Spinal cord (tissue), 10 donors: Measurements from ENCODE around the gene MALT1. TPM values are rescaled to one million over a fixed set of nuclear protein-coding genes. Genes with fewer than 3 reads are reported as not detected.
"Not testable (repeated sequence)": the region's sequence is repeated elsewhere in the genome, so short reads cannot be mapped to it uniquely, and the experiment has no call there.

Experiments used
- DNase-seq, 6 donors: peaks; one replicate each; pipeline versions ENCODE4 v3.0.0 to v3.0.0-alpha.2; 2013 to 2015; ENCODE audit warnings: low spot score in 6 of 6, low read depth in 4 of 6
- H3K27ac ChIP-seq: one replicate; pipeline ENCODE4 v1.5.1; 2013; ENCODE audit warnings: low read depth, low read length, control low read depth
- H3K27me3 ChIP-seq: one replicate; pipeline ENCODE4 v1.6.1; 2013; ENCODE audit warnings: low read length; ENCODE audit not compliant: control insufficient read depth, insufficient read depth
- H3K36me3 ChIP-seq: one replicate; pipeline ENCODE4 v1.6.1; 2013; ENCODE audit warnings: low read length; ENCODE audit not compliant: control insufficient read depth, insufficient read depth
- H3K4me1 ChIP-seq: one replicate; pipeline ENCODE4 v1.6.1; 2013; ENCODE audit warnings: low read length; ENCODE audit not compliant: control insufficient read depth, insufficient read depth
- H3K4me3 ChIP-seq: one replicate; pipeline ENCODE4 v1.5.1; 2013; ENCODE audit warnings: low read depth, low read length, control low read depth
- H3K9me3 ChIP-seq: one replicate; pipeline ENCODE4 v1.6.1; 2013; ENCODE audit warnings: low read length; ENCODE audit not compliant: control insufficient read depth, insufficient read depth
- WGBS: methylation state at CpG from one replicate; pipeline ENCODE4 v1.1.5; 2013; ENCODE audit warnings: missing lambda C conversion rate; ENCODE audit not compliant: insufficient coverage; 5-methylcytosine and 5-hydroxymethylcytosine counted together
- polyA plus RNA-seq, 2 donors: library from polyadenylated mRNA; unstranded; fragments of 120-200 nt; gene quantifications; one replicate each; pipeline ENCODE4 v1.2.1, GENCODE V29; 2013; ENCODE audit not compliant: insufficient read length in 2 of 2
- total RNA-seq, 2 donors: library from RNA; depleted of rRNA in 1 of 2; stranded (reverse); fragments of 120-200 nt in 1 of 2; fragments of >200 nt in 1 of 2; gene quantifications; one replicate each; pipeline versions ENCODE4 v1.2.3 to v1.2.4, GENCODE V29; 2013 to 2014
- donor health status: healthy.

The MALT1 gene
- total and polyA plus RNA-seq, 4 donors, result 17.1 to 32.0 (median 23.3) TPM

DNA sequence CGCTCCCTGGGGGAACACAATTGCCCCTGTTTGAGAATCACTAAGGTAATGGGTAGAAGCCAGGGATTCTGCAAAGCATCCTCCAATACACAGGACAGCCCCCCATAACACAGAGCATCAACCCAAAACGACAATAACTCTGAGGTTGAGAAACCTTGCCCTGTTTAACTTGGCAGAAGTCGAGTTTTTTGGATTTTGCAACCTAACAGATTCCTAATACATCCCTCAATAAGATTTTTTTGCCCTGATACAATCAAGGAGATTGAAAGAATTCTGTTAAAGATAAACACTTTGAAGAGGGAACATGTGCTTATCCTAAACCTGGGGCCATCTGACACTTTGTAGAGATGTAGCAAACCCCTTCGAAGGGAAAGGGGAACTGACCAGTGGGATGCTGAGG lies 100.9 kb downstream of the MALT1 start:
- no peak for DNase-seq
- no peaks in the 10 kb centered on the region for H3K36me3 ChIP-seq
- H3K4me3 ChIP-seq, result no peak overlapping the region
- H3K4me1 ChIP-seq, result peaks cover 25% of the 10 kb centered on the region
- H3K27me3 ChIP-seq, result no peaks in the 10 kb centered on the region
- H3K27ac ChIP-seq, result no peak overlapping the region
- no peaks in the 10 kb centered on the region for H3K9me3 ChIP-seq
- WGBS, result 75% methylated on average over 1 of the region's 4 CpGs

DNA sequence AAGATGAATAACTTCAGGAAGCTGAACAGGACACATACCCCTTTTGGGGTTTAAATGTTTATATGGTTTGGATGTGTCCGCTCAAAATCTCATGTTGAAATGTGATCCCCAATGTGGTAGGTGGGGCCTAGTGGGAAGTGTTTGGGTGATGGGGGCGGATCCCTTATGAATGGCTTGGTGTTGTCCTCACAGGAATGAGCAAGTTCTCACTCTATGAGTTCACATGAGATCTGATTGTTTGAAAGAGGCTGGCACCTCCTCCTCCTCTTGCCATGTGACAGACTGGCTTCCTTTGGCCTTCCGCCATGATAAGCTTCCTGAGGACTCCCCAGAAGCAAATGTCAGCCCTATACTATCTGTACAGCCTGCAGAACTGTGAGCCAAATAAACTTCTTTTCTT lies 104.8 kb downstream of the MALT1 start:
- Histone ChIP-seq H3K9me3 (no peaks in the 10 kb centered on the region), H3K4me1 (no peaks in the 10 kb centered on the region), H3K36me3 (no peaks in the 10 kb centered on the region), H3K27me3 (no peaks in the 10 kb centered on the region), H3K4me3 (no peak overlapping the region), H3K27ac (no peak overlapping the region)
- 100% methylated on average over 2 of the region's 3 CpGs for WGBS
- no peak for DNase-seq

DNA sequence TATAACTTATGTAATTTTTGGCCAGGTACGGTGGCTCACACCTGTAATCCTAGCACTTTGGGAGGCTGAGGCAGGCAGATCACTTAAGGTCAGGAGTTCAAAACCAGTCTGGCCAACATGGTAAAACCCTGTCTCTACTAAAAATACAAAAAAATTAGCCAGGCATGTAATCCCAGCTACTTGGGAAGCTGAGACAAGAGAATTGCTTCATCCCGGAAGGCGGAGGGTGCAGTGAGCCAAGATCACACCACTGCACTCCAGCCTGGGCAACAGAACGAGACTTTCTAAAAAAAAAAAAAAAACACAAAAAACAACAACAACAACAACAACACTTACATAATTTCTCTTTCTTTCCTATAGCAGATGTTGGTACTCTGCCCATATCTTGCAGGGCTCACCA lies 105.3 kb downstream of the MALT1 start:
- not testable (repeated sequence) for H3K27me3 ChIP-seq, H3K9me3 ChIP-seq, H3K27ac ChIP-seq, H3K36me3 ChIP-seq, H3K4me1 ChIP-seq, H3K4me3 ChIP-seq, DNase-seq
- no CpG with 5 or more reads among the region's 4 CpGs for WGBS

DNA sequence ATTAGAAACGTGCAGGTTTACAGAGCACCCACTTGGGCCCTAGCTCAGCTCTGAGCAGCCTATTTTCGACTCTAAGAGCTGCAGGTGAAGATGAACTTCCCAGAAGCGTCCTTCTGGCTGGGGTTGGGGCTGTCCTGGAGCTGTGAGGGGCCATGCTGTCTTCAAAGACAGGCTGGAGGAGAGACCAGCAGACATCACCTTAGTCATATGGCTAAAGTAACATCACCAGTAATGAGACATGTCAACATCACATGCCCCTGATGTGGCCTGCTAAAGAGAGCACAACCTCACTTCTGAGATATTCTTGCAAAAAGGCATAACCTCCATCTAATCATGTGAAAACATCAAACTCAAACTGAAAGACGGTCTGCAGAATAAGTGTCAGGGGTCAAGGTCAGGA lies 106.2 kb downstream of the MALT1 start:
- Histone ChIP-seq H3K4me3 (no peak overlapping the region), H3K9me3 (no peaks in the 10 kb centered on the region), H3K36me3 (no peaks in the 10 kb centered on the region), H3K27me3 (no peaks in the 10 kb centered on the region), H3K27ac (no peak overlapping the region), H3K4me1 (no peaks in the 10 kb centered on the region)
- no peak for DNase-seq
- WGBS, result 94% methylated on average over 2 of the region's 4 CpGs

DNA sequence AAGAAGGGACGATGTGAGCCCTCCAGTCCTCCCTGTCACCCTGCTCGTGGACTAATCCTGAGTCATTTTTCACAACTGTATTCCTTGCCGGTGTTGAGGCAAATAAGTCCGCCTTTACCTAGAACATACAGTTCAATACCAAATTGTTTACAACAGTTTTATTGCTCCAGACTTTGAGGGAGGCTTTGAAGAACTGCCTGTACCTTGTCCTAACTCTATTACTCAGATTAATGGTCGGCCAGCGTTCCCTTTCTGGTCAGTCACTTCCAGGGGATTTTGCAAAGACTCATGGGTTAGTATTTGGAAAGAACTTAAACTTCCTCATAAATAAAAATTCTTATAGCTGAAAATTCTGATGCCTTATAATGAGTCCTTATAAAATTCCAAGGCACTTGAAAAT lies 108.3 kb downstream of the MALT1 start:
- H3K4me3 ChIP-seq, result no peak overlapping the region
- no peak for DNase-seq
- H3K27me3 ChIP-seq, result no peaks in the 10 kb centered on the region
- no peak overlapping the region for H3K27ac ChIP-seq
- 70% methylated on average over 2 of the region's 6 CpGs for WGBS
- no peaks in the 10 kb centered on the region for H3K9me3 ChIP-seq
- H3K36me3 ChIP-seq, result no peaks in the 10 kb centered on the region
- H3K4me1 ChIP-seq, result peaks cover 4% of the 10 kb centered on the region

DNA sequence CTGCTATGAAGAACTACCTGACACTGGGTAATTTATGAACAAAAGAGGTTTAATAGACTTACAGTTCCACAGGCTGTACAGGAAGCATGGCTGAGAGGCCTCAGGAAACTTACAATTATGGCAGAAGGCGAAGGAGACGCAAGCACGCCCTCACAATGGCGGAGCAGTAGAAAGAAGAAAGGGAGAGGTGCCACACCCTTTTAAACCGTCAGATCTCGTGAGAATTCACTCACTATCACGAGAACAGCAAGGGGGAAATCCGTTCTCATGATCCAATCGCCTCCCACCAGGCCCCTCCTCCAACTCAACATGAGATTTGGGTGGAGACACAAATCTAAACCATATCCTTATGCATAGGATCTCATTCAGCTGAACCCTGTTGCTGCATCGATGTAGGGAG lies 108.8 kb downstream of the MALT1 start:
- DNase-seq, result no peak
- Histone ChIP-seq H3K27me3 (no peaks in the 10 kb centered on the region), H3K9me3 (no peaks in the 10 kb centered on the region), H3K4me1 (peaks cover 9% of the 10 kb centered on the region), H3K4me3 (no peak overlapping the region), H3K36me3 (no peaks in the 10 kb centered on the region), H3K27ac (no peak overlapping the region)
- 96% methylated on average over 7 of the region's 10 CpGs for WGBS

DNA sequence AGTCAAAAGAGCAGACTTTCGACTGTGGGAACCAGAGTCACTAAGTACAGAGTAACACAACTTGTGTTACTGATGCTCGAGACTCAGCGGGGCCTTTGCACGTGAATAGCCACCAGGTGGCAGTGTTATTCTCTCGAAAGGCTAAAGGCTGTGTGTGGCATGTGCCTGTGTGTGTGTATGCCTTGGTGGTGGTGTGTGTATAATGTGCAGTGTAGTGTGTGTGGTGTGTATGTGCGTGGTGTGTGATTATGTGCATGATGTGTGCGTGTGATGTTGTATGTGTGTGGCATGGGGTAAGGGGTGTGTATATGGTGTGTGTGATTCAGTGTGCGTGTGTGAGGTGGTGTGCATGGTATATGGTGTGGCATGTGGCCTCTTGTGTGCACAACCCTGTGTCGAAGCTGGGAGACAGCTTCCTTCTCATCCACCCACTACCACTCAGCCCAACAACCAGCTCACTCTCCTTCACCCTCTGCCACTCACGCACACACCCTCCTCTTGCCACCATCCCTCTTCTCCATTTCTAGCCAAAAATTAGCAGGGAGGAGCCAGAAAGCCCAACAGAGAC lies 110.4 kb downstream of the MALT1 start:
- H3K36me3 ChIP-seq, result no peaks in the 10 kb centered on the region
- WGBS, result 25% methylated on average over 9 of the region's 10 CpGs
- H3K4me1 ChIP-seq, result peaks cover 13% of the 10 kb centered on the region
- H3K27ac ChIP-seq, result peak overlapping the region; percentile 40
- DNase-seq, result peak; percentile 81 to 97 (median 84)
- H3K9me3 ChIP-seq, result no peaks in the 10 kb centered on the region
- H3K4me3 ChIP-seq, result no peak overlapping the region
- H3K27me3 ChIP-seq, result no peaks in the 10 kb centered on the region

DNA sequence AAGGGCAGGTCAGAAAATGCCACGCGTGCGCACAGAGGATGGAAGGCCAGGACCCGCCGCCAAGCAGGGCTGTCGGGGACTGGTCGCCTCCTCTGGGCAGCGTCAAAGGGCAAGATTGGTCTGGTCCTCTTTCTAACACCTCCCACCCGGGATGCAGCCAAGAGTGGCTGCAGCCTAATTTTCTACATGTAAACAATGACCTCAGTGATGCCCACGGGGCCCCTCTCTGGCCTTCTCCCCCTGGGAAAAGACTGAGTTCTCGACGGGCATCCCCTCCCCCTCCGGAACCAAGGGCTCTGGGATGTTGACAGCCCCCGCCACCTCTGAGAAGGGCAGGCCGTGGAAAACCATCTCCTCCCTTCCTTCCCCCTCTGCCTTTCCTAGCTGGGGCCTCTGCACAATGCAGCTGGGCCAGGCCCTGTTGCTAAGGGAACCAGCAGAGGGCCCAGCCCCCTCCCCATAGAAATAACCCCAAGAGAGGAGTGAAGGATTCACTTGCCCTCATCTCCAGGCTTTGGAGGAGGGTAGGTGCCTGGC lies 113.4 kb downstream of the MALT1 start:
- no peaks in the 10 kb centered on the region for H3K36me3 ChIP-seq
- WGBS, result 57% methylated on average over 12 of the region's 15 CpGs
- peaks cover 23% of the 10 kb centered on the region for H3K4me1 ChIP-seq
- H3K9me3 ChIP-seq, result no peaks in the 10 kb centered on the region
- peak overlapping the region; percentile 37 for H3K27ac ChIP-seq
- DNase-seq, result peak in 1 of 6 donors; percentile 55
- no peak overlapping the region for H3K4me3 ChIP-seq
- no peaks in the 10 kb centered on the region for H3K27me3 ChIP-seq

DNA sequence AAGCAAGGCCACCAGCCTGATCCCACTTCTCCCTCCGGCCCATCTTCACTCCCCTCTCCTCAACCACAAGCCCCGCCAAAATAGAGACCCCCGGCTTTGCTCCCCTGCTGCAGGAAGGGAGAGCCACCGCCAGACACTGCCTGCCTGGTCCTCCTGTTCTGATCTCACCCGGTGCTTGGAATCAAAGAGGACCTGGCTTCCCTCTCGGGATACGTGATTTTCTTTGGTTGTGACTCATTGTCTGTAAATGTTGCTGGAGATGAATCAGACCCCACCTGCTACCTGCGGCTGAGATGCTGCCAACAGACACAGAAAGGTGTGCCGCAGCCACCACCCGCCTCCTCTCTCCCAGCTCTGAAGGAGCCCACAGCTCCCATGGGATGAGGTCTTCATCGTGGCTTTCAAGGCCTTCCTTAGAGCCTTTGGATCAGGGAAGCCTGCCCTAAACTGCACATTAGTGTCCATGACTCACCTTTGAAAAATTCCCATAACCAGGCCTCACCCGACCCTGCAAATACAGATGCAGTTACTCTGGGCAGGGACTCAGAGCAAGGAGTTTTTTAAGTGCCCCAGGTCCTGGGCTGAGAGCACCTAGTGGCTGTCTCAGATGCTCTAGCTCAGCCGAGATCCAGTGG lies 114.0 kb downstream of the MALT1 start:
- H3K27ac ChIP-seq, result peak overlapping the region; percentile 19
- DNase-seq, result no peak
- 74% methylated on average over 12 of the region's 13 CpGs for WGBS
- H3K27me3 ChIP-seq, result no peaks in the 10 kb centered on the region
- H3K9me3 ChIP-seq, result no peaks in the 10 kb centered on the region
- H3K36me3 ChIP-seq, result no peaks in the 10 kb centered on the region
- peaks cover 29% of the 10 kb centered on the region for H3K4me1 ChIP-seq
- H3K4me3 ChIP-seq, result no peak overlapping the region

DNA sequence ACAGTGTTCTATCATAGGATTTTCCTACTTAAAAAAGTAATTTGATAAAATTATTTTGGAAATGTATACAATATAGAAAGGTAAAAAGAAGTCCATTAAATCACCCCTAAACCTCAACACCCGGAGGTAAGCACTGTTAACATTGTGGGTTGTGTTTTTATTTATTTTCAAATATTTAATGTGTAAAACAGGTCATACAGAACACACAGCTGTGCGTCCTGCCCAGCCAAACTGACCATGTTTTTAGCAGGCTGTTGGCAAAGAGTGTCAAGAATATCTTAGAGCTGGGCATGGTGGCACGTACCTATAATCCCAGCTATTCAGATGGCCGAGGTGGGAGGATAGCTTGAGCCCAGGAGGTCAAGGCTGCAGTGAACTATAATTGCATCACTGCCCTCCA lies 114.6 kb downstream of the MALT1 start:
- Histone ChIP-seq H3K36me3 (no peaks in the 10 kb centered on the region), H3K27ac (no peak overlapping the region), H3K4me1 (peaks cover 31% of the 10 kb centered on the region), H3K9me3 (no peaks in the 10 kb centered on the region), H3K4me3 (no peak overlapping the region), H3K27me3 (no peaks in the 10 kb centered on the region)
- WGBS, result 100% methylated on average over 1 of the region's 4 CpGs
- DNase-seq, result no peak
